ENCODE results near the gene SREBF1. TPM values are rescaled to one million over a fixed set of nuclear protein-coding genes. Genes with fewer than 3 reads are reported as not detected.

Gene SREBF1
- total RNA-seq, 1 experiment from 2014 or later: 298 TPM

DNA sequence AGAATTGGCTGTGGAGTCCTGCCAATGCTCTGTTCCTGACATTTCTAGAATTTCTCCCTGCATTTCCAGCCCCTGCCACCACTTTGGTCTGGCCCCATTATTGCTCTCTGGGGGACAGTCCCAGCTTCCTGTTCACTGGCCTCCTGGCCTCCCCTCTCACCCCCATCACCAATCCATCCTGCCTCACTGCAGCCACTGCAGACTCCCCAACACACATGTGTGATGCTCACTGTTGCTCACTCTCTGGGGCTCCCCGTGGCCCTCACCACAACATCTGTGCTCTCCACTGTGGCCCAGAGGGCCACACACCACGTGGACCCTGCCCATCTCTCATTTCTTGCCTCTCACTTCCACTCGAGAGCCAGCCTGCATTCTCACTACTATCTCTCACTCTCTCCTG is 64.6 kb downstream of the SREBF1 start:
- no peak overlapping the region for H3K27ac ChIP-seq (ENCODE audit: low read depth, low read length)
- H3K9ac ChIP-seq (ENCODE audit: low read length): no peak overlapping the region
- H2AFZ ChIP-seq (ENCODE audit: low read depth, low read length, poor library complexity, severe bottlenecking): no peak overlapping the region
- H3K79me2 ChIP-seq (ENCODE audit: insufficient read depth, low read length): peaks cover 11% of the 10 kb centered on the region; the same call in 1 of the 2 replicates
- no peak for DNase-seq (ENCODE audit: low read depth, low spot score)
- H3K9me3 ChIP-seq (ENCODE audit: control insufficient read depth in 1 of 2, insufficient read depth in 1 of 2, low read depth in 1 of 2, low read length in 2 of 2): no peaks in the 10 kb centered on the region
- no peaks in the 10 kb centered on the region for H3K36me3 ChIP-seq (ENCODE audit: control insufficient read depth in 1 of 2, insufficient read depth in 2 of 2, low read length in 2 of 2)
- no TSS peak for BruUV-seq (replicated peaks)
- H4K20me1 ChIP-seq (ENCODE audit: insufficient read depth): no peaks in the 10 kb centered on the region
- no peak overlapping the region for H3K4me3 ChIP-seq (replicated peaks in 1 of 2; ENCODE audit: low read depth in 1 of 2, low read length in 2 of 2)
- ChIA-PET RAD21 (ENCODE audit: low non-redundant PET in 1 of 2, low total read pairs in 2 of 2, uncharacterized antibody in 2 of 2, unreplicated experiment in 2 of 2) (no interaction called here), CTCF (no interaction called here), POLR2A (no interaction called here)
- H3K4me2 ChIP-seq (ENCODE audit: low read length): no peak overlapping the region
- no peak for ATAC-seq
- intact Hi-C loops (cut with micrococcal nuclease): no loop called here
- H3K9me2 ChIP-seq (ENCODE audit: insufficient read depth): no peaks in the 10 kb centered on the region
- TF ChIP-seq ELF1 (IDR thresholded peaks at IDR 0.05; ENCODE audit: borderline replicate concordance, low read depth): no peak
- TF ChIP-seq ZNF274 (IDR thresholded peaks at IDR 0.05; ENCODE audit: low read depth, low read length): no peak
- TF ChIP-seq SRF (IDR thresholded peaks at IDR 0.05; ENCODE audit: low read depth): no peak
- TF ChIP-seq, protein P1, sequence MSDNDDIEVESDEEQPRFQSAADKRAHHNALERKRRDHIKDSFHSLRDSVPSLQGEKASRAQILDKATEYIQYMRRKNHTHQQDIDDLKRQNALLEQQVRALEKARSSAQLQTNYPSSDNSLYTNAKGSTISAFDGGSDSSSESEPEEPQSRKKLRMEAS (IDR thresholded peaks at IDR 0.05): no peak
- TF ChIP-seq POLR2AphosphoS5 (IDR thresholded peaks at IDR 0.05; ENCODE audit: low read depth, low read length): no peak
- no peak for TF ChIP-seq YY1 (IDR thresholded peaks at IDR 0.05; ENCODE audit: extremely low read depth, insufficient replicate concordance, low read depth, low read length)
- TF ChIP-seq, protein P2, sequence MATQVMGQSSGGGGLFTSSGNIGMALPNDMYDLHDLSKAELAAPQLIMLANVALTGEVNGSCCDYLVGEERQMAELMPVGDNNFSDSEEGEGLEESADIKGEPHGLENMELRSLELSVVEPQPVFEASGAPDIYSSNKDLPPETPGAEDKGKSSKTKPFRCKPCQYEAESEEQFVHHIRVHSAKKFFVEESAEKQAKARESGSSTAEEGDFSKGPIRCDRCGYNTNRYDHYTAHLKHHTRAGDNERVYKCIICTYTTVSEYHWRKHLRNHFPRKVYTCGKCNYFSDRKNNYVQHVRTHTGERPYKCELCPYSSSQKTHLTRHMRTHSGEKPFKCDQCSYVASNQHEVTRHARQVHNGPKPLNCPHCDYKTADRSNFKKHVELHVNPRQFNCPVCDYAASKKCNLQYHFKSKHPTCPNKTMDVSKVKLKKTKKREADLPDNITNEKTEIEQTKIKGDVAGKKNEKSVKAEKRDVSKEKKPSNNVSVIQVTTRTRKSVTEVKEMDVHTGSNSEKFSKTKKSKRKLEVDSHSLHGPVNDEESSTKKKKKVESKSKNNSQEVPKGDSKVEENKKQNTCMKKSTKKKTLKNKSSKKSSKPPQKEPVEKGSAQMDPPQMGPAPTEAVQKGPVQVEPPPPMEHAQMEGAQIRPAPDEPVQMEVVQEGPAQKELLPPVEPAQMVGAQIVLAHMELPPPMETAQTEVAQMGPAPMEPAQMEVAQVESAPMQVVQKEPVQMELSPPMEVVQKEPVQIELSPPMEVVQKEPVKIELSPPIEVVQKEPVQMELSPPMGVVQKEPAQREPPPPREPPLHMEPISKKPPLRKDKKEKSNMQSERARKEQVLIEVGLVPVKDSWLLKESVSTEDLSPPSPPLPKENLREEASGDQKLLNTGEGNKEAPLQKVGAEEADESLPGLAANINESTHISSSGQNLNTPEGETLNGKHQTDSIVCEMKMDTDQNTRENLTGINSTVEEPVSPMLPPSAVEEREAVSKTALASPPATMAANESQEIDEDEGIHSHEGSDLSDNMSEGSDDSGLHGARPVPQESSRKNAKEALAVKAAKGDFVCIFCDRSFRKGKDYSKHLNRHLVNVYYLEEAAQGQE (IDR thresholded peaks at IDR 0.05; ENCODE audit: low read depth): no peak
- no peak for TF ChIP-seq EZH2 (IDR thresholded peaks at IDR 0.05)
- TF ChIP-seq, protein P3, sequence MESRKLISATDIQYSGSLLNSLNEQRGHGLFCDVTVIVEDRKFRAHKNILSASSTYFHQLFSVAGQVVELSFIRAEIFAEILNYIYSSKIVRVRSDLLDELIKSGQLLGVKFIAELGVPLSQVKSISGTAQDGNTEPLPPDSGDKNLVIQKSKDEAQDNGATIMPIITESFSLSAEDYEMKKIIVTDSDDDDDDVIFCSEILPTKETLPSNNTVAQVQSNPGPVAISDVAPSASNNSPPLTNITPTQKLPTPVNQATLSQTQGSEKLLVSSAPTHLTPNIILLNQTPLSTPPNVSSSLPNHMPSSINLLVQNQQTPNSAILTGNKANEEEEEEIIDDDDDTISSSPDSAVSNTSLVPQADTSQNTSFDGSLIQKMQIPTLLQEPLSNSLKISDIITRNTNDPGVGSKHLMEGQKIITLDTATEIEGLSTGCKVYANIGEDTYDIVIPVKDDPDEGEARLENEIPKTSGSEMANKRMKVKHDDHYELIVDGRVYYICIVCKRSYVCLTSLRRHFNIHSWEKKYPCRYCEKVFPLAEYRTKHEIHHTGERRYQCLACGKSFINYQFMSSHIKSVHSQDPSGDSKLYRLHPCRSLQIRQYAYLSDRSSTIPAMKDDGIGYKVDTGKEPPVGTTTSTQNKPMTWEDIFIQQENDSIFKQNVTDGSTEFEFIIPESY (IDR thresholded peaks at IDR 0.05; ENCODE audit: extremely low read depth, insufficient replicate concordance, low read length): no peak
- TF ChIP-seq JUND (IDR thresholded peaks at IDR 0.05): no peak
- TF ChIP-seq FOSL1 (IDR thresholded peaks at IDR 0.05; ENCODE audit: low read depth): no peak
- no peak for TF ChIP-seq EGR1 (IDR thresholded peaks at IDR 0.05; ENCODE audit: low read depth)
- TF ChIP-seq TCF7L2 (IDR thresholded peaks at IDR 0.05; ENCODE audit: borderline replicate concordance, extremely low read depth, insufficient read depth, insufficient read length): no peak
- no peak for TF ChIP-seq EZH2phosphoT487 (IDR thresholded peaks at IDR 0.05; ENCODE audit: borderline replicate concordance)
- no peak for TF ChIP-seq CEBPB (IDR thresholded peaks at IDR 0.05; ENCODE audit: low read depth)
- TF ChIP-seq, protein P4, sequence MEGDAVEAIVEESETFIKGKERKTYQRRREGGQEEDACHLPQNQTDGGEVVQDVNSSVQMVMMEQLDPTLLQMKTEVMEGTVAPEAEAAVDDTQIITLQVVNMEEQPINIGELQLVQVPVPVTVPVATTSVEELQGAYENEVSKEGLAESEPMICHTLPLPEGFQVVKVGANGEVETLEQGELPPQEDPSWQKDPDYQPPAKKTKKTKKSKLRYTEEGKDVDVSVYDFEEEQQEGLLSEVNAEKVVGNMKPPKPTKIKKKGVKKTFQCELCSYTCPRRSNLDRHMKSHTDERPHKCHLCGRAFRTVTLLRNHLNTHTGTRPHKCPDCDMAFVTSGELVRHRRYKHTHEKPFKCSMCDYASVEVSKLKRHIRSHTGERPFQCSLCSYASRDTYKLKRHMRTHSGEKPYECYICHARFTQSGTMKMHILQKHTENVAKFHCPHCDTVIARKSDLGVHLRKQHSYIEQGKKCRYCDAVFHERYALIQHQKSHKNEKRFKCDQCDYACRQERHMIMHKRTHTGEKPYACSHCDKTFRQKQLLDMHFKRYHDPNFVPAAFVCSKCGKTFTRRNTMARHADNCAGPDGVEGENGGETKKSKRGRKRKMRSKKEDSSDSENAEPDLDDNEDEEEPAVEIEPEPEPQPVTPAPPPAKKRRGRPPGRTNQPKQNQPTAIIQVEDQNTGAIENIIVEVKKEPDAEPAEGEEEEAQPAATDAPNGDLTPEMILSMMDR (IDR thresholded peaks at IDR 0.05 in 2 of 3, conservative IDR thresholded peaks at IDR 0.05 in 1 of 3; ENCODE audit: borderline replicate concordance in 1 of 3, insufficient read depth in 1 of 3, low read depth in 2 of 3, low read length in 2 of 3): no peak
- no peak for TF ChIP-seq CBX3 (IDR thresholded peaks at IDR 0.05; ENCODE audit: low read depth)
- TF ChIP-seq, protein P5, sequence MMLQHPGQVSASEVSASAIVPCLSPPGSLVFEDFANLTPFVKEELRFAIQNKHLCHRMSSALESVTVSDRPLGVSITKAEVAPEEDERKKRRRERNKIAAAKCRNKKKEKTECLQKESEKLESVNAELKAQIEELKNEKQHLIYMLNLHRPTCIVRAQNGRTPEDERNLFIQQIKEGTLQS (IDR thresholded peaks at IDR 0.05): no peak
- H3K4me1 ChIP-seq (ENCODE audit: control insufficient read depth in 1 of 2, insufficient read depth in 2 of 2, low read length in 2 of 2): peaks cover 5 to 17% of the 10 kb centered on the region in 2 experiments; a peak in 3 of 4 replicates
- no peaks in the 10 kb centered on the region for H3K27me3 ChIP-seq (ENCODE audit: insufficient read depth, low read length)

Data from HCT116 (cell line).